ENCODE measurements around the gene THAP10. TPM values are rescaled to one million over a fixed set of nuclear protein-coding genes. Genes with fewer than 3 reads are reported as not detected.

The THAP10 gene
- total and polyA plus RNA-seq, 11 donors, result 1.7 to 5.9 (median 5.1) TPM

DNA sequence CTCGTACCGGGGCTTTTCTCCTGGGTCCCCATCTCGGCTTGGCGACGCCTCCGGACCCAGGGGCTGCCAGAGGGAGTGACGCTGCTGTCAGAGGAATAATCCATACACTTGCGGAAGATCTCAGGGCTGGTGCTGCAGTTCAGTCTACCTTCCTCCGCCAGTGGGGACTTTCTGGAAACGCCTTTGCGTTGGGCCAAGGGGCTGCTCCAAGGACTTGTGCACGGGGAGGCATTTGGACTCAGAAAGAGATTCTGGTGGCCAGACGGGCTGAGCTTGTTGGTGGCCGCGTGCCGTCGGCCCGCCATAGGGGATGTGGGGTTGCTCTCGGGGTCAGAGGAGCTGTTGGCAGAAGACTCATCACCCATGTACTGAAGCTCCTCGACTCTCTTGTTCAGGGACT, 60.1 kb downstream of the THAP10 start:
- no peak overlapping the region for H3K27ac ChIP-seq
- peaks cover 0 to 56% (median 40%) of the 10 kb centered on the region in 9 donors for H3K36me3 ChIP-seq
- WGBS, 4 donors, result 95 to 98% (median 96%) methylated on average over 15 to 20 of the region's 20 CpGs
- ATAC-seq (no peak), DNase-seq (no peak)
- H3K9me3 ChIP-seq, result no peaks in the 10 kb centered on the region
- intact Hi-C loops (cut with DNase I), result loop anchor here in 1 of 10 donors (5.0 kb wide), 1 partner anchor 35 kb away; no protein-coding TSS in a partner anchor
- TF ChIP-seq POLR2A (IDR thresholded peaks at IDR 0.05), result no peak
- TF ChIP-seq CTCF (IDR thresholded peaks at IDR 0.05), result no peak
- no peaks in the 10 kb centered on the region for H3K27me3 ChIP-seq
- no peak overlapping the region for H3K4me3 ChIP-seq
- peaks cover 0 to 55% (median 17%) of the 10 kb centered on the region in 12 donors for H3K4me1 ChIP-seq

Other genes starting within 250 kb of the THAP10 start
- gene UACA, start 128.9 kb downstream of the THAP10 start, total RNA-seq, result 10 to 100 TPM; 23.9 to 57.1 (median 51.2) TPM
- gene UACA, start 128.9 kb downstream of the THAP10 start, polyA plus RNA-seq, result 10 to 100 TPM; 10.7 to 41.4 TPM
- 10 to 100 TPM; 31.8 to 73.1 (median 45.0) TPM for gene LARP6, start 38.3 kb downstream of the THAP10 start, total RNA-seq
- gene LARP6, start 38.3 kb downstream of the THAP10 start, polyA plus RNA-seq, result 10 to 100 TPM; 18.9 to 32.7 TPM
- gene LRRC49, start 393 bp upstream of the THAP10 start, total RNA-seq, result 100 to 1,000 TPM in 2 of 9 donors, 10 to 100 TPM in 7; 22.4 to 123 (median 60.3) TPM
- 100 to 1,000 TPM in 1 of 2 donors, 10 to 100 TPM in 1; 13.3 to 115 TPM for gene LRRC49, start 393 bp upstream of the THAP10 start, polyA plus RNA-seq
- gene THSD4, start 223.0 kb upstream of the THAP10 start, total RNA-seq, result 100 to 1,000 TPM in 5 of 9 donors, 10 to 100 TPM in 4; 57.4 to 206 (median 104) TPM
- gene THSD4, start 223.0 kb upstream of the THAP10 start, polyA plus RNA-seq, result 10 to 100 TPM; 32.6 to 42.4 TPM

Data from heart left ventricle (tissue), 16 donors.